Peyer's patch (tissue), 4 donors: Measurements from ENCODE around the gene RNF213. TPM values are rescaled to one million over a fixed set of nuclear protein-coding genes. Genes with fewer than 3 reads are reported as not detected.
A peak's percentile ranks its signal among the peaks of the same experiment; 100 is the strongest.

ENCODE experiments used
- DNase-seq, 3 donors: peaks; one replicate each; pipeline ENCODE4 v3.0.0-alpha.2; 2017 to 2019
- H3K27ac ChIP-seq, 4 donors: fragments of 200-600 bp; sonication (generic); one replicate each; pipeline ENCODE4 v1.5.1; 2016 to 2019
- H3K27me3 ChIP-seq, 2 donors: fragments of 200-600 bp; sonication (generic); one replicate each; pipeline ENCODE4 v1.5.1; 2019
- H3K36me3 ChIP-seq, 3 donors: fragments of 200-600 bp; sonication (generic); one replicate each; pipeline ENCODE4 v1.5.1; 2016 to 2019
- H3K4me1 ChIP-seq, 4 donors: fragments of 200-600 bp; sonication (generic); one replicate each; pipeline ENCODE4 v1.5.1; 2016 to 2019
- H3K4me3 ChIP-seq, 4 donors: fragments of 200-600 bp; sonication (generic); 1 replicate in 3 of 4; 2 replicates in 1 of 4; pipeline ENCODE4 v1.5.1; 2016 to 2019; ENCODE audit warnings: mild to moderate bottlenecking in 1 of 4
- H3K9me3 ChIP-seq, 4 donors: fragments of 200-600 bp; sonication (generic); one replicate each; pipeline ENCODE4 v1.5.1; 2016 to 2019; ENCODE audit warnings: mild to moderate bottlenecking in 1 of 4
- CTCF ChIP-seq, 6 experiments: fragments of 450-650 bp in 4 of 6; fragments of 200-600 bp in 2 of 6; sonication (generic) in 1 of 6; IDR thresholded peaks; one replicate each; pipeline ENCODE4 v1.5.1; 2017 to 2019; ENCODE audit warnings: antibody characterized with exemption in 6 of 6, mild to moderate bottlenecking in 3 of 6, moderate library complexity in 1 of 6
- POLR2A ChIP-seq, 2 donors: fragments of 450-650 bp; IDR thresholded peaks; one replicate each; pipeline ENCODE4 v1.5.1; 2017; ENCODE audit warnings: antibody characterized with exemption in 2 of 2, mild to moderate bottlenecking in 2 of 2, moderate library complexity in 2 of 2
- total RNA-seq, 4 donors: library from RNA; depleted of rRNA; stranded (reverse); fragments of >200 nt; gene quantifications; one replicate each; pipeline ENCODE4 v1.1.0, GENCODE V29; 2016

The RNF213 gene
- total RNA-seq, 4 donors from 2014 or later: 187 to 404 (median 293) TPM

DNA sequence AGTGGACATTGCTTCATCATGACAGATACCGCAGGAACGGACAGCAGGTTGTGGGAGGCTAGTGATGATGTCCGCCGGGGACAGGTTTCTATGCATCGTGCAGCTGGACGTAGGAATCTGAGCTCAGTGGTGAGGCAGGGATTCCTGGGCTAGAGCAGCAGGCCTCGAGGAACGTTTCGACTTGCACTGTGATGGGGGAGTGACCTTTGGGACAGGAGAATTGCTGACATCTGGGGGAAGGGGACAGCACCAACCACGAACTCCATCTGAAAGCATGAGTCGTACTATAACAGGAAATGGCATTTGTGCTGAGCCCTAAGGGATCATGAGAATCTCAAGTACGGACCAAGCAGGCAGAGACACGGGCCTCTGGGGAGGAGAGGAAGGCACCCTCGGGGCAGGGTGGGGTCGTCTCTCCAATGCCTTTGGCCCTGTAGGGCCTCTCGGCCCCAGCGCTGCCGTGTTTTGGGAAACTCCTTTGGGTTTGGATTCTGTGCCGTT lies 88.5 kb downstream of the RNF213 start:
- Histone ChIP-seq H3K36me3 (peaks cover 0 to 100% (median 0%) of the 10 kb centered on the region in 3 donors), H3K9me3 (no peaks in the 10 kb centered on the region), H3K4me1 (no peaks in the 10 kb centered on the region), H3K27me3 (no peaks in the 10 kb centered on the region), H3K27ac (no peak overlapping the region), H3K4me3 (no peak overlapping the region)
- peak in 1 of 3 donors; percentile 34 for DNase-seq
- TF ChIP-seq CTCF (IDR thresholded peaks at IDR 0.05) (no peak), POLR2A (IDR thresholded peaks at IDR 0.05) (no peak)

- Histone ChIP-seq H3K27me3 (no peaks in the 10 kb centered on the region), H3K9me3 (no peaks in the 10 kb centered on the region), H3K4me3 (no peak overlapping the region), H3K4me1 (no peaks in the 10 kb centered on the region), H3K36me3 (peaks cover 0 to 100% (median 0%) of the 10 kb centered on the region in 3 donors), H3K27ac (no peak overlapping the region)
- DNase-seq: peak in 1 of 3 donors; percentile 33
- TF ChIP-seq CTCF (IDR thresholded peaks at IDR 0.05) (no peak), POLR2A (IDR thresholded peaks at IDR 0.05) (no peak)
Measured at GRCh38 chr17:80349751-80350150, 89.1 kb downstream of the RNF213 start.

DNA sequence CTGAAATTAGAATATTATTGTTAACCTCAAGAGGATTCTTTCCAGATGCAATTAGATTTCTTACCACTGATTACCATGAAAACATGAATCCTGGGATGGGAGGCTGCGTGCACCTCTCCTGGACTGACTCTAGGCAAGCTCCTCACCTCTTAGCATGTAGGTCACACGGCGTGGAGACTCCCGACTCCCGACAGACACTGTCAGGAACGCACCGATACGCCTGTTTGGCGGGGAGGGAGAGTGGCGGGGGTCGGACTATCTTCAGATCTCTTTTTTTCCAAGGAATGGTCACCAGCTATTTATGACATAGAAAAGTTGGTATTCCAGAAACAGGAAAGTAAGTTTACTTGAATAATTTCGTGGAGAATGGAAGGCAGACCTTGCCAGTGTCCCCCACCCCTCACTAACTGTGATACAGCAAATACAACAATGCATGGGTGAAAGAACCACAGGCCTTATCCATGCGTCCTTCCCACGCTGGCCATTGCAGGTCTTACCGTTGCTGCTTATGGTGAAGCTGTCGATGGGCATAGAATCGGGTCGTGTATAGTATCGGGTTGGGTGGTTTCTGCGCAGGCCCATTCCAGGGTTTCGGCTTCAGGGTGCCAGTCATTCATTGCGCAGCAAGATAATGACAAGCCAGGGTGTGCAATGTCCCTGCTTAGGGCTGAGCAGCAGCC lies 91.7 kb downstream of the RNF213 start:
- Histone ChIP-seq H3K9me3 (no peaks in the 10 kb centered on the region), H3K27me3 (no peaks in the 10 kb centered on the region), H3K27ac (no peak overlapping the region), H3K4me3 (no peak overlapping the region), H3K36me3 (peaks cover 0 to 97% (median 0%) of the 10 kb centered on the region in 3 donors), H3K4me1 (no peaks in the 10 kb centered on the region)
- DNase-seq: peak in 1 of 3 donors; percentile 32
- TF ChIP-seq POLR2A (IDR thresholded peaks at IDR 0.05) (no peak), CTCF (IDR thresholded peaks at IDR 0.05) (no peak)

GRCh38 chr17:80352991-80353665 lies 92.5 kb downstream of the RNF213 start:
- TF ChIP-seq CTCF (IDR thresholded peaks at IDR 0.05) (no peak), POLR2A (IDR thresholded peaks at IDR 0.05) (no peak)
- DNase-seq: peak in 1 of 3 donors; percentile 49
- H3K4me3 ChIP-seq: no peak overlapping the region
- H3K27ac ChIP-seq: no peak overlapping the region
- peaks cover 0 to 97% (median 0%) of the 10 kb centered on the region in 3 donors for H3K36me3 ChIP-seq
- H3K9me3 ChIP-seq: no peaks in the 10 kb centered on the region
- no peaks in the 10 kb centered on the region for H3K4me1 ChIP-seq
- no peaks in the 10 kb centered on the region for H3K27me3 ChIP-seq

DNA sequence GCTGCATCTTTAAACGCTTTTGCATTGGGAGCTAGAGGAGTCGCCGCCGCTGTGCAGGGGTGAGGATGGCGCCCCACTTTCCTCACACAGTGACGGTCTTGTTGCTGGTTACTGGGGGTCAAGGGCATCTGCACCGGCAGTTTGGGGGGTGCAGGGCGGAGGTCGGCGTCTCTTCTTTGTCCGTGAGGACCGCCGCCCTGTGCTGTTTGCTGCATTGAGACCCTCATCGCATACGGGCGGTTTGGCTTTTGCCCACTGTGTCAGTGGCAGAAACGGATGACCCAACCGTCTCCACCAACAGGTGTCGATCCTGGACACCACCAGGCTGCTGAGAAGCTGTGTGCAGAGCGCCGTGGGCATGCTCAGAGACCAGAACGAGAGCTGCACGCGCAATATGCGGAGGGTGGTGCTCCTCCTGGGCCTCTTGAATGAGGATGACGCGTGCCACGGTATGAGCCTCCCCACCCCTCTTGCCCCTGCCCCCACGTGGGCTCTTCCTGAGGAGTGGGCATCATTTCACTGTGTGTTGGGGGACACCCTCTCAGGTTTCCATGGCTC lies 93.1 kb downstream of the RNF213 start:
- Histone ChIP-seq H3K4me1 (no peaks in the 10 kb centered on the region), H3K9me3 (no peaks in the 10 kb centered on the region), H3K36me3 (peaks cover 0 to 97% (median 0%) of the 10 kb centered on the region in 3 donors), H3K27me3 (no peaks in the 10 kb centered on the region), H3K4me3 (no peak overlapping the region), H3K27ac (no peak overlapping the region)
- TF ChIP-seq CTCF (IDR thresholded peaks at IDR 0.05) (no peak), POLR2A (IDR thresholded peaks at IDR 0.05) (no peak)
- peak in 1 of 3 donors; percentile 37 for DNase-seq
